OCI-M2 (cell line): ENCODE data around the gene MAN2C1.
"Not testable (repeated sequence)": the region's sequence is repeated elsewhere in the genome, so short reads cannot be mapped to it uniquely, and the experiment has no call there.

ENCODE experiments used
- DNase-seq: peaks from one replicate; lab custom pipeline; 2025; ENCODE audit not compliant: unreplicated experiment; lab: John Stamatoyannopoulos, UW

Gene MAN2C1

DNA sequence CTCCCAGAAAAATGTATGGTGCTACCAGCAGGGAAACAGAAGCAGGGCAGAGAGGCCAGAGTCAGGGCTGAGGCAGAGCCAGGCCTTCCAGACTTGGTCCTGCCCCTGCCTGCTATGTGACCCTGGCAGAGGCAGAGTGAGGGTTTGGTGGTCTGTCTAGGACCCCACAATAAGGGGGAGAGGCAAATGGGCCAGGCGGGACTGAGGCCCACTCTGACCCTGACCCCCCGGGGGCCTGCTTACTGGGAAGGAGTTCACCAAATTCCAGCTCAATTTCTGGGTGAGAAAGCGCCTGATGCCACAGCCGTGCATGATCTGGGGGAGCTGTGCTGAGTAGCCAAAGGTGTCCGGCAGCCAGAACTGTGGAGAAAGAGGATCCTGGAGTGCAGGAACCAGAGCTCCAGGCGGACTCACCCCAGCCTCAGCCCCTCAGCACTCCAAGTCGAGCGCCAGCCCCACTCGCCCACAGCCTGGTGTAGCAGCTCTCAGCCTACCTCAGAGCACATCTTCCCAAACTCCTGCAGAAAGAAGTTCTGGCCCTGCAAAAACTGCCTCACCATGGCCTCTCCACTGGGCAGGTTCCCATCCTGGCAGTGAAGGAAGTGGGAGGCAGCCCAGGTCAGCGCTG lies 6.9 kb downstream of the MAN2C1 start:
- no peak for DNase-seq

DNA sequence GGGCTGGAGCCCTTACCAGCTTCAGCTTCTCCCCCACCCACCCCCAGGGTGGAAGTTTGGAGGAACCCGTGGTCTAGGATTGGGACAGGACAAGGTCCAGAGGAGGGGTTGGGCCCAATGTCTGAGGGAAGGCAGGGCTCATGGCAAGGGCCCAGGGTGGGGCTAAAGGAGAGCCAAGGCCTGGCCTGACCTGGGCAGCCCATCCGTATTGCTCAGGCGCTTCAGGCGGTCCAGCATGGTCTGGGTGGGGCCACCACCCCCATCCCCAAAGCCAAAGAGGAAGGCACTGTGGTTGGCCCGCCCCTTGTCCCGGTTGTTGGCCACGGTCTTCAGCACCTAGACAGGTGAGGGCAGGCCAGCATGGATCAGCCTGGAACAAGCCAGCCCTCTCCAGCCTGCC lies 7.6 kb downstream of the MAN2C1 start:
- DNase-seq = no peak

DNA sequence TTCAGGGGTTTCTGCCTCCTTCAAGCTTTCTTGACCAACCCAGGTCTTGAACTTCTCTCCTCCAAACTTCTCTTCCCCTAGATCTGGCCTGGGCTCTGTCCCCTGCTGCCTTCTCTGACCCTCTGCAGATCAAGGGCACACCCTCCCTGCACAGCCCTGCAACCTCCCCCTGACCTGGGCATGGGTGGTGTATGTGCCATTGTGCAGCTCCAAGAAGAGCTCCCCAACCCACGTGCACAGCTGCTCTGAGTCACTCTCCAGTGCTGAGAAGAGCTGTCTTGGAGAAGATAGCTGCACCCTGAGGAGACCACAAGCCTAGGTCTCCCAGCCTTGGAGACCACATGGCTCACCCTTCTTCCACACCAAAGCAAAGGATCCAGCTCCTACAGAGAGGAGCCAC lies 8.0 kb downstream of the MAN2C1 start:
- DNase-seq = no peak

DNA sequence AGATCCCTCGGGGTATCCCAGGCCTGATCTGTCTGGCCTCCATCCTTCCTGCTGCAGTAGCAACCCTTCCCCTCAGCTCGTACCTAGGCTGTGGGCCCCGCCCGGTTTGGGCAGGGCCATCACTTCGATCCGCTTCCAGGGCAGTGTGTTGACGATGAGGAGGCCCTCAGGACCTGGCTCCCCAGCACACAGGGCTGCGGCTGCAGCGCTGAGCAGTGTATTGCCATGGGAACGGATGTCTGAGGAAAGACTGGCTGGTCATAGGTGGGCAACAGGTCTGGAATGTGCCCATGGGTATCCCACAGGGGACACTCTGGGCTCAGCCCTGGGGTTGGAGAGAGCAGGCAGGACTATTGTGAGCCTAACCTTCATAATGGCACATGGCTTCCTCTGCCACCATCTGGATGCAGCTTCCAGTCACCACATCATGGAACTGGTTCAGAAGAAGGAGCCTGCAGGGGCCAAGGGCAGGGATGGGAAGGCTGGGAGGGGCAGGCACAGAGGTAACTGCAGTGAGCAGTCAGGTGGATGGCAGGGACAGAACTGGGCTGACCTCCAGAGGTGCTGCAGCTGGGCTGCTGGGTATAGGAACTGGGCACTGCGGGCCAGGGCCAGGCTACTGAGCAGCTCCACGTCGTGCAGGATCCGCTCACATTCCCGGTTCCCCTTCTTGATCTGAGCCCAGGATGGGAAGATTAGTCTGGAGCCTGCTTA lies 8.7 kb downstream of the MAN2C1 start:
- DNase-seq = no peak

DNA sequence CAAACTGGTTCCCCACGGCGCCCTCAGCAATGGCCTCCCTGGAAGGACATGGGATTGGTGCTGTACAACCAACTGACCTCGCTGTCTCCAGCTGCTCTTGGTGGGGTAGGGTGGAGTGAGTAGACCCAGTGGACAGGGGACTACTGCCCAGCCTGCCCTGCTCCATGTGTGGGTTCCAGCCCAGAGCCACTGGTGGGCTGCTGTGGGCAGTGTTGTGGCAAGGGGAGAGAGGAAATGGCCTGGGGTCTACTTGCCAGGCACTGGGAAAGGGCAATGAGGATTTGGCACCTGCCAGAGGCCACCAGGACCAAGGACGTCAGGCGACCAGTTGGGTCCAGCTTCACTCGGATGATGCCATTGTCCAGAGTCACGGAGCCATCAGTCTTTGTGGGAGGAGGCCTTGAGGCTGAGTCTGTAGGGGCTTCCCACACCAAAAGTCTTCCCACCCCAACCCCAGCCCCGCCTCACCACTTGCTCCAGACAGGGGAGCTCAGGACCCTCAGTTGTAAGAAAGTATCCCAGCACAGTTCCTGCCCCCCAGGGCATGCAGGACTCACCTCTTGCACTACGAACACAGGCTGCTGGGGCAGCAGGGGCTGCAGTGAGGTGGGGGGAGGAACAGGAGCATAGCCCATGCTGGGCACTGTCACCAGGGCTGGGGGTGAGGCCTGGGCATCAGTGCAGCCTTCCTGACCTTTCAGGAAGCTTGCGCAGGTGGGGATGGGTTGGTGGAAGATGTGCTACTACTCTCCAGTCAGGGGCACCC lies 9.5 kb downstream of the MAN2C1 start:
- DNase-seq = no peak

DNA sequence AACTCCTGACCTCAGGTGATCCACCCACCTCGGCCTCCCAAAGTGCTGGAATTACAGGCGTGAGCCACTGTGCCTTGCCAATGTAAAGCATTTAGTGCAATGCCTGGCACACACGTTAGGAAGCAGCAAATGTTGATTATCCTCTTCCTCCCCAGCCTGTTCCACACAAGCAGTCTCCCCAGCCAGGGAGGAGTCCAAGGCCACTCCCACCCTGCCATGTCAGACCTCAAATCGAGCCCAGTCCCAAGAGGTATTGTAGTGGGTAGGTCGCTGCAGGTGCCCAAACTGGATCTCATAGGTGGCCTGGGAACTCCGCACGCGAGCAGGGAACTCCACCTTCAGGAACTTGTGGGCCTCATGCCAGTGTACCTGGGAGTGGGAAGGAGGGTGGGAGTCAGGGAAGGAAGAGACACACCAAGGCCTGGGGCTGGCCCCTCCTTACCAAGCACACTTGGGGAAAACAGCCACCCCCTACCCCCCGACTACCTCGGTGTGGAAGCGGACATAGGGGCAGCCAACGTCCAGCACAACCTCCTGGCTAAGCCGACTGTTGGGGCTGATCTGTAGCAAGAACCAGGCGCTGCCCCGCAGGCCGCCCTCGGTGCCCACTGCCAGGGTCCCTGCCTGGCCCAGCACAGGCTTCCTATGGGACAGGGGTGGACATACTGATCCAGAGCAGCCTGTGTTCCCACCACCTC lies 10.3 kb downstream of the MAN2C1 start:
- no peak for DNase-seq

DNA sequence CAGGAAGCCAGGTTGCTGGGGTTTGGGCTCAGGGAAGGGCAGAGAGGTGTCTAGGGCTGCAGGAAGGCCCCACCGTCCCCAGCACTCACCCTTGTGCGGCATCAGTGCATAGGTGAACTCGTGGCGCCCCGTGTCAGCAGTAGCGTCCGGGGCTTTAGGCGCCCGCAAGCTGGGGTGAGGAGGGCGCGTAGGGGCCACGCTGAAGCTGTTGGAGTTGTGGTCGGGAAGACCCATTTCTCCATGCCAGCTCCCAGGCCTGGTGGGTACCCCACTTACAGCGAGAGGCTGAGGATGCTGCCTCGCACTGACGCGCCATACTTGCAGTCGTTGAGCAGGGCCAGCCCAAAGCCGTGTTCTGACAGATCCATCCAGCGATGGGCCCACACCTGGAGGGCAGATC lies 11.9 kb downstream of the MAN2C1 start:
- DNase-seq = no peak

DNA sequence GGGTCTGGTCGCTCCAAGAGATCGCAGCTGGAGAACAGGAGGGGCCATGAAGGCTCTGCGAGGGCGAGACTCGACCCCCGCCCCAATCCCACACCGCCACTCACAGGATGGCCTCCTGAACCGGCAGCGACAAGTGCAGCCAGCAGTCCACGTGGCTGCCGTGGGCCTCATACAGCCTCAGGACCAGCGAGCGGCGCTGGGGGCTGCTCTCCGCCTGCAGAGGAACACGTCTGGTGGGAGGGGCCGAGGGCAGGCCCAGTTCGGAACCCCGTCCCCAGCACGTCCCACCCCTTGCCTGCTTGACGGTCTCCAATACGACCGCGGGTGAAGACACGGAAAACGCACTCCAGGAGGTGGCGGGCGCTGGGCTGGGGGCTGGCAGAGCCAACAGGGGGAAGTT lies 12.4 kb downstream of the MAN2C1 start:
- DNase-seq = no peak

DNA sequence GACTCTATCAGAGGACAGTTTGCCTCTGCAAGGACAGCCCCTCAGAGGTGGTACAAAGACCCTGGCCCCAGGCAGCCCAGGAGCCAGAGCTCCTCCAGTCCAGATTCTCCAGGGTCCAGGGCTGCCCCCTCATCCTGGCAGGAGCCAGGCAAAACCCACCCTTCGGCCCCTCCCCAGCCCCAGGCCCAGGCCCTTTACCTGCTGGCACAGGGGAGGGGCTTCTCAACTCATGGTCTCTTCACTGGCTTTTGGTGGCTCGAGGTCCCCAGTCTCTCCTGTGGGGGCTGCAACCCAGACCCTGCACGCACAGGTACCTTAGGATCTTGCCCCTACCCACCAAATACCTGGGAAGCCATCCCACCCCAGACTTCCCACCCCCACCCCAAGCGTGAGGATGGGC lies 13.0 kb downstream of the MAN2C1 start:
- no peak for DNase-seq

DNA sequence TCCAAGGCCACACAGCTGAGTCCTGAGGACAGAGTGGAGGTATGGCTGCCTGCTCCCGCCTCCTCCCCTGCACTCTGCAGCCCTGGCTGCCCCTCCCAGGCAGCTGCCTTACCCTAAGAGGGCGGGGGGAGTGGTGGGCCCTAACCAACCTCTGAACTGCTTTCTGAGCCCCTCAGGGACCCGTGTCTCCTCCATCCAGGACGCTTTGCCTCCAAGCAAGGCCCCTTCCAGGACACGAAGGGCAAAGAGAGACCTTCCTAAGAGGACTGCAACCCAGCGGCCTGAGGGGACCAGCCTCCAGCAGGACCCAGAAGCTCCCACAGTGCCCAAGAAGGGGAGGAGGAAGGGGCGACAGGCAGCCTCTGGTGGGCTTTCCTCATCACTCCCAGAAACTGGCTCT lies 14.0 kb downstream of the MAN2C1 start:
- DNase-seq = no peak

DNA sequence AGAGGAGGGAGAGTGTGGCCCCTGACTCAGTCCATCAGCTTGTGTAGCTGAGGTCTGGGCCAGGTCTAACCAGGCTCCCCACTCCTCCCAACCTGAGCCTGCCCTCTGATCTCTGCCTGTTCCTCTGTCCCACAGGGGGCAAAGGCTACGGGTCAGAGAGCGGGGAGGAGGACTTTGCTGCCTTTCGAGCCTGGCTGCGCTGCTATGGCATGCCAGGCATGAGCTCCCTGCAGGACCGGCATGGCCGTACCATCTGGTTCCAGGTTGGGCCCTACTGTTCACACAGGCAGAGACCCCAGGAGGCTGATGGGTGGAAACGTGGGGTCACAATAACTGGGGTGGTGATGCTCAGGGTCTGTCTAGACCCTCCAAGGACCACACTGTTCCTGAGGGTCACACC lies 14.8 kb downstream of the MAN2C1 start:
- DNase-seq = no peak

DNA sequence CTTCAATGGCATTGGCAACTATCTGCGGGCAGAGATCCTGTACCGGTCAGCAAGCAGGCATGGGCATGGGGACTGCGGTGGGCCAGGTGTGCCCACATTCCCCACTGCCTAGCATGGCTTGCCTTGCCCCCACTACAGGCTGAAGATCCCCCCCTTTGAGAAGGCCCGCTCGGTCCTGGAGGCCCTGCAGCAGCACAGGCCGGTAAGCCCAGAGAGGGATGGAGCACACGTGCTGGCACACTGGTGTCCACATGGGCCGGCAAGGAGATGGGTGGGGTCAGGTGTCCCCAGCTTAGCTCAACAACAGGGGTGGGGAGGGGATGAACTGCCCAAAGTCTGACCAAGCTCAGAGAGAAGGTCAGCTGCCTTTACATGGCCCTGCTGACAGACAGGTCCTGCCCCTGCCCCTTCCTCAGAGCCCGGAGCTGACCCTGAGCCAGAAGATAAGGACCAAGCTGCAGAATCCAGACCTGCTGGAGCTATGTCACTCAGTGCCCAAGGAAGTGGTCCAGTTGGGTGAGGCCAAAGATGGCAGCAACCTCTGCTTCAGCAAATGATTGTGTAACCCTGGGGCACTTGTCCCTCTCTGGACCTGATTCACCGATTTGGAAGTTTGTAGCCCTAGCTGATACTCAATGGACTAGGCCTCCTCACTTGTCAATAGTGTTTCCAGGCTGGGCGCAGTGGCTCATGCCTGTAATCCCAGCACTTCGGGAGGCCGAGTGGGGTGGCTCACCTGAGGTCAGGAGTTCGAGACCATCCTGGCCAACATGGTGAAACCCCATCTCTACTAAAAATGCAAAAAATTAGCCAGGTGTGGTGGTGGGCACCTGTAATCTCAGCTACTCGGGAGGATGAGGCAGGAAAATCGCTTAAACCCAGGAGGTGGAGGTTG lies 16.0 kb downstream of the MAN2C1 start:
- no peak for DNase-seq

DNA sequence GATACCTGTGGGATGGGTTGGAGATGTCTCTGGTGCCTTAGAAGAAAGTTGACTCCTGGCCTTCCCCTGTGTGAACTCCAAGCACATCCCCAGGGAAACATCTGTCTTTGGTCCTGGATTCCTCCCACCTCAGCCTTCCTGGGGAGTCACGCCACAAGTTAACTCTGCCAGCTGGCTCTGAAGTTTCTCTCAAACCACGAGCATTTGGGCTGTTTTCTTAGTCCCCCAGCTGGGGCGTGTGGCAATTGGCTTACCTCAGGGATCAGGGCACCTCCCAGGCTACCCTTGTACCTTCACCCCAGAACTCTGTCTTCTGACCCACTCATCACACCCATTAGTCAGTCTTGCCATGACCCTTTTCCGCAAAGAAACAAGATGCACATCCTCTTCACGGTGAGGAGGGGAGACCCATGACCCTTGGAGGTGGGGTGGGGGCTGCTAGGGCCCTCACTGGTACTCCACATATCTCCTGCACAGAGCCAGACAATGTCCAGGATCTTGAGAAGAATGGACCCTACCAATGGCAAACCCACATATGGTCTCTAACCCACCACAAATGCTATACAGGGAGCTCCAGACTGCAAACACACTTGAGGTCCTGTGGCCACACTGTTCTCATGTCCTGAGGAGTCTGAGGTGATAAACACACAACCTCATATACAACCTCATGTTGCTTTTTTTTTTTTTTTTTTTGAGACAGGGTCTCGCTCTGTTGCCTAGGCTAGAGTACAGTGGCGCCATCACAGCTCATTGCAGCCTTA lies 17.6 kb downstream of the MAN2C1 start:
- DNase-seq = no peak

DNA sequence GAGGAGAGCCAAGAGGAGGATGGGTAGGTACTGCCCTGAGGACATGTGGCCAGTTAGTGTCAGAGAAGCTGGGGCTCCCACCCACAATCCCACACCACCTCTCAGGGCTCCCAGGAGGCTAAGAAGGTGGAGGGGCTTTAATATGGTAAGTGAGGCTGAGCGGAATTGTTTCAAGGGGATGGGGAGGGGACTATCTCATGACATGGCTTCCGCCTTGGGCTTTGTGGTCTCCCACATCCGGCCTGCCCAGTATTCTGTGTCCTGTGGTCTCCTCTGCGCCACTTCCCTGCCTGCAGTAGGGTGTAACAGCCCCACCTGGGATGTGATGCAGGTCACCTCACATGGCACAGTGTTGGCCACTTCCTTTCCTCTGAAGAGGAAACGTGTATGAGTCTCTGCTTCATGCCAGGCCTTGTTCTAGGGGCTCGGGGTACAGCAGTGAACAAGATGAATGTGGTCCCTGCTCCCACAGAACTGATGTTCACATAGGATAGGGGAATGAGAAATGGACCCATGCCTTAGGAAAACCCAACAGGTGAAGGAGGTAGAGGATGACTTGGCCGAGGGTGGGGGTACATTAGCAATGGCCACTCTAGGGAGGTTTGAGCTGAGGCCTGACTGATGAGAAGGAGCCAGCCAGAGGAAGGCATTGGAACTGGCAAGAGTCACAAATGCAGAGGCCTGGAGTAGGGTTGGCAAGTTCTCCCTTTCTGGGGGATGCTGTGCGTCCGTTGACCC lies 18.4 kb downstream of the MAN2C1 start:
- DNase-seq = no peak

DNA sequence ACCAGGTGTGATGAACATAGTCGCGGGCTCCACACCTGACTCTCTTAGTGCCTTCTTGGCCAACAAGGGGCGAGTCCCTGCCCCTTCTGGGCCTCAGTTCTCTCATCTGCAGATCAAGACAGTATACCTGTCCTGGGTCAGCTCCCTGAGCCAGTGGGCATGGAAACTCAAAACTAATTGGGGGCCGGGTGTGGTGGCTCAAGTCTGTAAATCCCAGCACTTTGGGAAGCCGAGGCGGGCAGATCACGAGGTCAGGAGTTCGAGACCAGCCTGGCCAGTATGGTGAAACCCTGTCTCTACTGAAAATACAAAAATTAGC lies 19.1 kb downstream of the MAN2C1 start:
- DNase-seq = not testable (repeated sequence)

DNA sequence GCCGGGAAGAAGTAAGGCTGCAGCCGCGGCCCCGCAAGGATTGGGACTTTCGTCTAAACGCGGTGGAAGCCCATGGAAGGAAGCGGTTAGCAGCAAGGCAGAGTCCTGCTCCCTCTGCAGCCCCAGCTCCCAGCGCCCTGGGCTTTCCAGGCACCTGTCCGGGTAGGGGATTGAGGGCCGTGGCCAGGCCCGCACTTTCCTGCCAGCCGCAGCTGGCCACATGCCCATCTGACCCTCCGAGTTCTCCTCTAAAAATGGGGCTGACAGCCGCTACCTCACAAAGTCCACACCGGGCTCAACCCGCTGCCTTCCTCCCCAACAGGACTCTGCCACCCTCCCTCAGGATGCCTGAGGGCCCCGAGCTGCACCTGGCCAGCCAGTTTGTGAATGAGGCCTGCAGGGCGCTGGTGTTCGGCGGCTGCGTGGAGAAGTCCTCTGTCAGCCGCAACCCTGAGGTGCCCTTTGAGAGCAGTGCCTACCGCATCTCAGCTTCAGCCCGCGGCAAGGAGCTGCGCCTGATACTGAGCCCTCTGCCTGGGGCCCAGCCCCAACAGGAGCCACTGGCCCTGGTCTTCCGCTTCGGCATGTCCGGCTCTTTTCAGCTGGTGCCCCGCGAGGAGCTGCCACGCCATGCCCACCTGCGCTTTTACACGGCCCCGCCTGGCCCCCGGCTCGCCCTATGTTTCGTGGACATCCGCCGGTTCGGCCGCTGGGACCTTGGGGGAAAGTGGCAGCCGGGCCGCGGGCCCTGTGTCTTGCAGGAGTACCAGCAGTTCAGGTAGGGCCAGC lies 19.7 kb downstream of the MAN2C1 start:
- DNase-seq = no peak

DNA sequence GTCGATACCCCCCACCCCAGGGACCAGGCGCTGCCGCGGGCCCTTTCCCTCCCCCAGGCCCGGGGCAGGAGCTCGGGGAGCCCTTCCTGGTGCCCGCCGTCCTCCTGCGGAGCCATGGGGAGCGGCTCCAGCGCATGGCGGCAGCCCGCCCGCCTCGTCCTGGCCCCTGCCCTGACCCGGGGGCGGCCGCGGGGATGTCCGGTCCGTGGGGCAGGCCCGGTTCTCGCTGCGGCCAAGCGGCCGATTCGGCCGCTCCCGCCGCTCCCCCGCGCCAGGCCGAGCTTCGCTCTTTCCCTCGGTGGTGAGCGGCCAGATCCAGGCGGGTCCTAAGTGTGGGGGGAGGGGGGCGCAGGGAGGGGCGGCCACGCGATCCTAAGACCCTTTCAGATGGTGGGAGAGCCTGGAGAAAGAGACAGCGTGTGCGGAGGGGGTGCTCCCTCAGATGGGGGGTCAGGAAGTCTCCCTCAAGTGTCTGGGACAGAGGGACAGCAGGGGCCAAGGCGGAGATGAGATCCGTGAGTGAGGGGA lies 20.3 kb downstream of the MAN2C1 start:
- DNase-seq = no peak
